GM13976 (cell line): ENCODE measurements around the gene MNAT1.

Experiments
- DNase-seq: peaks from one replicate; pipeline ENCODE4 v3.0.0; 2012; ENCODE audit warnings: low spot score
- in situ Hi-C: fragments of 300-500 bp; cut with MboI; formaldehyde crosslinking; loops from one replicate; pipeline ENCODE4 v1.12.0; 2022; ENCODE audit warnings: low sequenced_read_pairs, mixed read lengths, inconsistent platforms; ENCODE audit not compliant: unreplicated experiment
- TF ChIP-seq, protein P1 (sequence below): IDR thresholded peaks from 2 replicates; pipeline ENCODE4 v1.5.1; 2012; ENCODE audit warnings: borderline replicate concordance, mild to moderate bottlenecking; ENCODE audit not compliant: insufficient read depth; ENCODE audit errors: extremely low read depth, missing control alignments, control extremely low read depth

The MNAT1 gene

DNA sequence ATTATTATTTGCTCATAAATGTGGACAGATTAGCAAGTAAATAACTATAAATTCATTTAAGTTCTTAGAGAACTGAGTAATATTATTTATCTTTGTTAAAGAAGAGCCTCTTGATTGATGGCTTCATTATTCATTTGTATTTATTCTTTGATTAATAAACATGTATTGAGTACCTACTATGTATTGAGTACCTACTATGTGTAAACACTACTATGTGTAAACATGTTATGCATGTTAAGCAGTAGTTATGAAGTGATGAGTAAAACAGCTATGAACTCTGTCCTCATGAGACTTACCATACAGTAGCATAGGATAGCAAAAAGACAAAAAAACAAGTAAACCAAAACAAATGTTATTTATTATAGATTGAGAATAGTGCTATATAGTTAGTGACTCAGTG lies 61.9 kb downstream of the MNAT1 start:
- TF ChIP-seq, protein P1, sequence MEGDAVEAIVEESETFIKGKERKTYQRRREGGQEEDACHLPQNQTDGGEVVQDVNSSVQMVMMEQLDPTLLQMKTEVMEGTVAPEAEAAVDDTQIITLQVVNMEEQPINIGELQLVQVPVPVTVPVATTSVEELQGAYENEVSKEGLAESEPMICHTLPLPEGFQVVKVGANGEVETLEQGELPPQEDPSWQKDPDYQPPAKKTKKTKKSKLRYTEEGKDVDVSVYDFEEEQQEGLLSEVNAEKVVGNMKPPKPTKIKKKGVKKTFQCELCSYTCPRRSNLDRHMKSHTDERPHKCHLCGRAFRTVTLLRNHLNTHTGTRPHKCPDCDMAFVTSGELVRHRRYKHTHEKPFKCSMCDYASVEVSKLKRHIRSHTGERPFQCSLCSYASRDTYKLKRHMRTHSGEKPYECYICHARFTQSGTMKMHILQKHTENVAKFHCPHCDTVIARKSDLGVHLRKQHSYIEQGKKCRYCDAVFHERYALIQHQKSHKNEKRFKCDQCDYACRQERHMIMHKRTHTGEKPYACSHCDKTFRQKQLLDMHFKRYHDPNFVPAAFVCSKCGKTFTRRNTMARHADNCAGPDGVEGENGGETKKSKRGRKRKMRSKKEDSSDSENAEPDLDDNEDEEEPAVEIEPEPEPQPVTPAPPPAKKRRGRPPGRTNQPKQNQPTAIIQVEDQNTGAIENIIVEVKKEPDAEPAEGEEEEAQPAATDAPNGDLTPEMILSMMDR: no peak
- no peak for DNase-seq
- in situ Hi-C loops: no loop called here

DNA sequence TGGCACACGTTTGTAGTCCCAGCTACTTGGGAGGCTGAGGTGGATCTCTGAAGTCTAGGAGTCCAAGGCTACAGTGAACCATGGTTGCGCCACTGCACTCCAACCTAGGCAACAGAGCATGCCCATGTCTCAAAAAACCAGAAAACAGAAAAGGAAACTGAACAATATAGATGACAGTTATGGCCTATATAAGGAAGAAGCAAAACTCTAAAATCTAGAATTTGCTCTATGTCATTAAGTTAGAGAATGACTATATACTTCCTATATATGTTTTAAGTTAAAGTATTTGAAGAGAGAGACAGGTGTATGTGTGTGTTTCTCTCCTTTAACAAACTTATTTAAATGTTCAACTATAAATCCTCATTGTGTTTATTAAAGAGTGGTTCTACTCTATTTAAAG lies 65.8 kb downstream of the MNAT1 start:
- TF ChIP-seq, protein P1: no peak
- DNase-seq: no peak
- in situ Hi-C loops: no loop called here

DNA sequence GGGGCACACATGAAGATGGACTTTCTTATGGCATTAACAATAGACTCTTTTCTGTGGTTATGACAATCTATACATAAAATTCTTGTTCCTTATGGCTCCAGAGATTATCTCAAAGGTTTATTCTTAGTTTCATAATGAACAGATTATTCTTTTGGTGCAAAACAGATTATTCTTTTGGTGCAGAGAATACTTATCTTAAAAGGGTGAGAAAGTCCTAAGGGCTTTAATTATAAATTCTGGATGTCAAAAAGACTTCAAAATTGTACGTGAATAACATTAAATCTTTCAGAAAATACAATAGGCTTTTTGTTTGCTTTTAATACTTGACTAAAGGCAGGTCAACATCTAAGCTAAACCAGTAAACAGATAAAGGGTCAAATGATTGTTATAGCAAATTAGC lies 69.3 kb downstream of the MNAT1 start:
- no peak for DNase-seq
- TF ChIP-seq, protein P1: no peak
- in situ Hi-C loops: no loop called here

DNA sequence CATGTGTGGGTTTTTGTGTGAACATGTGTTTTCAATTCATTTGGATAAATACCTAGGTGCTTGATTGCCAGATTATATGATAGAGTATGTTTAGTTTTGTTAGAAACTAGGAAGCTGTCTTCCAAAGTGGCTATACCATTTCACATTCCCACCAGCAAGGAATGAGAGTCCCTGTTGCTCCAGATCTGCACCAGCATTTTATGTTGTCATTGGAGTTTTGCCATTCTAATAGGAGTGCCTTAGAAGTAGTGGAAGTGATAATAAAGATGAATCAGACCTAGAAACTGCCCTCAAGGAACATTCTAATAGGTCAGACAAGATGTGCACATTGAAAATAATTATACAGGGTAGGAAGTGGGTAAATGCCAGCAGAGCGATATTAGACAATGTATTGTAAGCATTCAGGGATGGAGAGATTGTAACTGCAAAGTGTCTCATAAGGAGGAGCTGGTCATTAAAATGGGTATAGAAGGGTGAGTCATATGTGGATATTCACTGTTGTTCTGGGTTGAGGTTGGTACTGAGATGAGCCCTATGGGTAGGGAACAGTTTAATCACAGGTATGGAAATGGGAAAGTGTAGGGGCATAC lies 71.4 kb downstream of the MNAT1 start:
- TF ChIP-seq, protein P1: no peak
- in situ Hi-C loops: no loop called here
- DNase-seq: no peak

DNA sequence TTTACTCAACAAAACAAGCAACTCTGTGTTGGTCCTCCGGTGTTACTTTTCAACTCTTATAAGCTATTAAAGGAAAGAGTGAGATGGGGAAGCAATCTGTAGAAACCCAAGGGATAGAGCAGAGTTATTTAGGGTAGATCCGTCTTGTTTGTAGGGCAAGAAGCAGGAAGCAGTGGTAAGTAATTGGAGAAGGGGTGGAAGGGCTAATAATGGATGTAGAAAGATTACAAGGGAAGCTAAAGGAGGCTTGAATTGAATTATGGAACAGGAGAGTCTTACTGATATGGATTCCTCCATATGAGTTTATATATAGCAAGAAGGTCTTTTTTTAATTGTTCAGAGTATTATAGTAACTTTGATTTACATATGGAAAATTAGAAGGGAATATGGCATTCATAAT lies 72.7 kb downstream of the MNAT1 start:
- in situ Hi-C loops: no loop called here
- no peak for DNase-seq

DNA sequence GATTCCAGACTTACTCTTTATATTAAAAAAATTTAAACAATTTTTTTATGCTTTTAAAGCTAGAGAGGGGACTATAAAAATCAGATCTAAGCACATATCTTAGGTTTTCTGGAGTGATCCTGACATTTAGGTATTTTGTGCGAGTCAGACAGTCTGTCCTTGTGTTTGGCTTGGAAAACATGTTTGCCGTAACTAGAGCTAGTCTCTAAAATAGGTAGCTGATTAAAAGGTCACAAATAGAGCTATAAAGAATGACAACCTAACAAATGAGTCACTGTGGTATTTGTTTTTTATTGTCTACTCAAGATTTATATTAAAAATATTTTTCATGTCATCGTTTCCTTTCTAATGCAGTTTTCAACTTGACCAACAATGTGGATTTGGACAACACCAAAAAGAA lies 73.4 kb downstream of the MNAT1 start:
- in situ Hi-C loops: no loop called here
- TF ChIP-seq, protein P1: no peak
- no peak for DNase-seq

More for the DNA sequence above, 72.7 kb downstream of the MNAT1 start:
- TF ChIP-seq, protein P1: no peak
